DOHH2 (cell line): ENCODE measurements around the gene ZBTB16.

Experiments
- H3F3A ChIP-seq: fragments of 200-600 bp; sonication (generic), shearing (Covaris generic); 2 replicates; pipeline ENCODE4 v1.6.0; 2016; ENCODE audit warnings: antibody characterized with exemption, mild to moderate bottlenecking; ENCODE audit not compliant: control insufficient read depth, insufficient read depth
- H3K27ac ChIP-seq: fragments of 200-600 bp; sonication (generic); 2 replicates; pipeline ENCODE4 v1.5.1; 2014; ENCODE audit warnings: low read depth, mild to moderate bottlenecking, low read length, moderate library complexity
- H3K27me3 ChIP-seq: fragments of 200-600 bp; sonication (generic); 2 replicates; pipeline ENCODE4 v1.6.1; 2014; ENCODE audit warnings: mild to moderate bottlenecking, low read length, mixed read lengths; ENCODE audit not compliant: control insufficient read depth
- H3K36me3 ChIP-seq: fragments of 200-600 bp; sonication (generic); 2 replicates; pipeline ENCODE4 v1.6.1; 2014; ENCODE audit warnings: mild to moderate bottlenecking, low read length, moderate library complexity, mixed read lengths; ENCODE audit not compliant: control insufficient read depth
- H3K4me1 ChIP-seq: fragments of 200-600 bp; sonication (generic); 2 replicates; pipeline ENCODE4 v1.6.1; 2014; ENCODE audit warnings: mild to moderate bottlenecking, low read length, mixed read lengths; ENCODE audit not compliant: control insufficient read depth
- H3K4me2 ChIP-seq: fragments of 200-600 bp; sonication (generic); 2 replicates; pipeline ENCODE4 v1.6.0; 2014; ENCODE audit warnings: mild to moderate bottlenecking, low read length, moderate library complexity
- H3K4me3 ChIP-seq: fragments of 200-600 bp; sonication (generic); 2 replicates; pipeline ENCODE4 v1.5.1; 2014; ENCODE audit warnings: mild to moderate bottlenecking, low read length, mixed read lengths
- H3K79me2 ChIP-seq: fragments of 200-600 bp; sonication (generic); 2 replicates; pipeline ENCODE4 v1.6.1; 2014; ENCODE audit warnings: mild to moderate bottlenecking, low read length, mixed read lengths; ENCODE audit not compliant: control insufficient read depth
- H3K9me2 ChIP-seq: fragments of 200-600 bp; sonication (generic); replicated peaks from 2 replicates; pipeline ENCODE4 v1.6.1; 2014; ENCODE audit warnings: mild to moderate bottlenecking, low read length, mixed read lengths; ENCODE audit not compliant: control insufficient read depth
- H3K9me3 ChIP-seq: fragments of 200-600 bp; sonication (generic); 2 replicates; pipeline ENCODE4 v1.6.1; 2014; ENCODE audit warnings: antibody characterized with exemption, low read length, mixed read lengths; ENCODE audit not compliant: control insufficient read depth, insufficient read depth
- H4K20me1 ChIP-seq: fragments of 200-600 bp; sonication (generic); 2 replicates; pipeline ENCODE4 v1.6.0; 2014; ENCODE audit warnings: low read depth, mild to moderate bottlenecking, antibody characterized with exemption, low read length, moderate library complexity; ENCODE audit not compliant: control insufficient read depth, insufficient read depth
- EZH2phosphoT487 ChIP-seq: fragments of 200-600 bp; sonication (generic); IDR thresholded peaks from 2 replicates; pipeline ENCODE4 v1.6.1; 2017; ENCODE audit warnings: borderline replicate concordance, mild to moderate bottlenecking, antibody characterized with exemption, low read length, moderate library complexity, mixed read lengths
- TF ChIP-seq, protein P1 (sequence below): fragments of 200-600 bp; sonication (generic); IDR thresholded peaks from one replicate; pipeline ENCODE4 v1.5.1; 2014; ENCODE audit warnings: antibody characterized with exemption, mild to moderate bottlenecking, low read depth, low read length; ENCODE audit not compliant: poor library complexity, severe bottlenecking

ZBTB16 gene

DNA sequence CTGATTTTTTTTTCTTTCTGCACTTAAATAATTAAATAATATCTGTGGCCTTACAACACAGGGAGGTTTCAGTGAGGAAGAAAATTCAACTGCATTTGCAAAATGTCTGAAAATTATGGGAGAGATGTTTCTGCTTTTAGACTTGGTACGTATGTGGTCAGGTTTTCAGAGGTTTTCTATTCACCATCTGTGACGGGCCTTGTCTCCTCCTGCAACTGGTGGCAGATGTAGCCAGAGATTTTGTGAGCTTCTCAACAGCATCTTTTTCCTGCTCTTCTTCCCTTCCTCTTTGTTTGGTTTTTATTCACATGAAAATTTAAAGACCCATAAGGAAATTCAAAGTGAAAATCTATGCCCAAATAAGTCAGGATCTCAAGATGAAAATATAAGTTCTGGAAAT, 38.3 kb downstream of the ZBTB16 start:
- no peak overlapping the region for H3K4me3 ChIP-seq
- peaks cover 11% of the 10 kb centered on the region; the same call in 1 of the 2 replicates for H3K27me3 ChIP-seq
- no peak overlapping the region for H3K4me2 ChIP-seq
- no peak for TF ChIP-seq EZH2phosphoT487
- TF ChIP-seq, protein P1, sequence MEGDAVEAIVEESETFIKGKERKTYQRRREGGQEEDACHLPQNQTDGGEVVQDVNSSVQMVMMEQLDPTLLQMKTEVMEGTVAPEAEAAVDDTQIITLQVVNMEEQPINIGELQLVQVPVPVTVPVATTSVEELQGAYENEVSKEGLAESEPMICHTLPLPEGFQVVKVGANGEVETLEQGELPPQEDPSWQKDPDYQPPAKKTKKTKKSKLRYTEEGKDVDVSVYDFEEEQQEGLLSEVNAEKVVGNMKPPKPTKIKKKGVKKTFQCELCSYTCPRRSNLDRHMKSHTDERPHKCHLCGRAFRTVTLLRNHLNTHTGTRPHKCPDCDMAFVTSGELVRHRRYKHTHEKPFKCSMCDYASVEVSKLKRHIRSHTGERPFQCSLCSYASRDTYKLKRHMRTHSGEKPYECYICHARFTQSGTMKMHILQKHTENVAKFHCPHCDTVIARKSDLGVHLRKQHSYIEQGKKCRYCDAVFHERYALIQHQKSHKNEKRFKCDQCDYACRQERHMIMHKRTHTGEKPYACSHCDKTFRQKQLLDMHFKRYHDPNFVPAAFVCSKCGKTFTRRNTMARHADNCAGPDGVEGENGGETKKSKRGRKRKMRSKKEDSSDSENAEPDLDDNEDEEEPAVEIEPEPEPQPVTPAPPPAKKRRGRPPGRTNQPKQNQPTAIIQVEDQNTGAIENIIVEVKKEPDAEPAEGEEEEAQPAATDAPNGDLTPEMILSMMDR: no peak
- no peaks in the 10 kb centered on the region for H3K79me2 ChIP-seq
- no peaks in the 10 kb centered on the region for H3K9me2 ChIP-seq
- H3F3A ChIP-seq: no peaks in the 10 kb centered on the region
- no peak overlapping the region for H3K27ac ChIP-seq
- no peaks in the 10 kb centered on the region for H3K9me3 ChIP-seq
- no peaks in the 10 kb centered on the region for H4K20me1 ChIP-seq
- H3K4me1 ChIP-seq: no peaks in the 10 kb centered on the region
- no peaks in the 10 kb centered on the region for H3K36me3 ChIP-seq

DNA sequence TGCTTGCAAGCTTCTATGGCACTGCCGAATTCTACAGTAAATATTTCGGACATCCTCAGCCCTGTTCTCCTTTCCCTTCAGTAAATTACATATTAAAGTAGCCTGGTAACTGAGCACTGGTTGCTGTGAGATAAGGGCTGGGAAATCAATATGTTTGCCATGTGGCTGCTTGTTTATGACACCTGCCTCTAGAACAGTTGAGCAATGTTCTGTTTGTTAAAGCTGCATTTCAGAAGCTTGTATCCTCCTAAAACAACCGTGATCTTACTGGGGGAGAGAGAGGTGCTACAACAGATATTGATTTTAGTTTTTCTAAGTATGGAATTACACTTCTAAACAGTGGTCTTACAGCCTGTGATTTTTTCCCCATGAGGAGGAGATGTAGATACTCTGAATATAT, 39.4 kb downstream of the ZBTB16 start:
- Histone ChIP-seq H3K4me2 (no peak overlapping the region), H3K36me3 (no peaks in the 10 kb centered on the region), H3K9me3 (no peaks in the 10 kb centered on the region), H3K27ac (no peak overlapping the region), H4K20me1 (no peaks in the 10 kb centered on the region), H3K9me2 (no peaks in the 10 kb centered on the region), H3K4me1 (no peaks in the 10 kb centered on the region), H3K79me2 (no peaks in the 10 kb centered on the region), H3K4me3 (no peak overlapping the region), H3K27me3 (peaks cover 13% of the 10 kb centered on the region; the same call in 1 of the 2 replicates), H3F3A (no peaks in the 10 kb centered on the region)
- no peak for TF ChIP-seq EZH2phosphoT487
- TF ChIP-seq, protein P1: no peak

DNA sequence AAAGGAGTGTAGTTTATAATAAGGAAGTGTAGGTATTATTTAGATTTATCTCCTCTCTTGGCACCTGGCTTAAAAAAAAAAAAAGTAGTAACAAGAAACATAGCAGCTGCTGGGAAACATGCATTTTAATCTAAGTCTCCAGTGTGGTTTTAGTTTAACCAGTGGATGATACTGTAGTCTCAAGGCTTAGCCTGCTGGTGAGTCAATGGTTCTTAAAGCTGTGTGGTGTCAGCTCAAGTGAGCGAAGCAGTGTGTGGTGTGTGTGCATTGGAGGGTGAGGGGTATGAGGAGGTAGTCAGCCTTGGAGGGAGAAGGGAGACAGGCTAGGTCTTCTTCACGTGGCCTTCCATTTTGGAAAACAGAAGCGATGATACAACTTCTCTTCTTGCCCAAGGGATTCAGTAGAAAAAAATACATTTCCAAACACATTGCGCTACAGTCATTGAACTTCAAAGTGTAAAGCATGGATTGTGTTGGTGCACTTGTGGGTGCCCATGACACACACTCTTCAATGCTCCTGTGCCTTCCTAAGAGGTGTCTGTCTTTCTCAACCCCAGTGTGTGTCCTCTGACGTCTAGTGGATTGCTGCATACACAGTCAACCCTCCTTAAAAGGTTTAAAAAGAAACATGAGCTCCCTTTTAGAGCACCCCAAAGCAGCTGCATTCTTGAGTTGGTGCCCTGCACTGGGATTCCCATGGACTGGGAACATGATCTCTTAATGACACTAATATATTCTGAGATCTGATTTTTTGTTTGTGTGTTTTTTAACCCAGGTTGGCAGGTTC, 40.1 kb downstream of the ZBTB16 start:
- H3K4me1 ChIP-seq: no peaks in the 10 kb centered on the region
- TF ChIP-seq EZH2phosphoT487: no peak
- TF ChIP-seq, protein P1: no peak
- no peaks in the 10 kb centered on the region for H3K36me3 ChIP-seq
- H3K79me2 ChIP-seq: no peaks in the 10 kb centered on the region
- H4K20me1 ChIP-seq: no peaks in the 10 kb centered on the region
- peaks cover 13% of the 10 kb centered on the region; the same call in 1 of the 2 replicates for H3K27me3 ChIP-seq
- no peaks in the 10 kb centered on the region for H3K9me3 ChIP-seq
- no peaks in the 10 kb centered on the region for H3K9me2 ChIP-seq
- H3F3A ChIP-seq: no peaks in the 10 kb centered on the region
- H3K4me2 ChIP-seq: no peak overlapping the region
- no peak overlapping the region for H3K4me3 ChIP-seq
- H3K27ac ChIP-seq: no peak overlapping the region
